ENCODE measurements around the gene TNFSF13B.
"Not testable (repeated sequence)": the region's sequence is repeated elsewhere in the genome, so short reads cannot be mapped to it uniquely, and the experiment has no call there.

The TNFSF13B gene

DNA sequence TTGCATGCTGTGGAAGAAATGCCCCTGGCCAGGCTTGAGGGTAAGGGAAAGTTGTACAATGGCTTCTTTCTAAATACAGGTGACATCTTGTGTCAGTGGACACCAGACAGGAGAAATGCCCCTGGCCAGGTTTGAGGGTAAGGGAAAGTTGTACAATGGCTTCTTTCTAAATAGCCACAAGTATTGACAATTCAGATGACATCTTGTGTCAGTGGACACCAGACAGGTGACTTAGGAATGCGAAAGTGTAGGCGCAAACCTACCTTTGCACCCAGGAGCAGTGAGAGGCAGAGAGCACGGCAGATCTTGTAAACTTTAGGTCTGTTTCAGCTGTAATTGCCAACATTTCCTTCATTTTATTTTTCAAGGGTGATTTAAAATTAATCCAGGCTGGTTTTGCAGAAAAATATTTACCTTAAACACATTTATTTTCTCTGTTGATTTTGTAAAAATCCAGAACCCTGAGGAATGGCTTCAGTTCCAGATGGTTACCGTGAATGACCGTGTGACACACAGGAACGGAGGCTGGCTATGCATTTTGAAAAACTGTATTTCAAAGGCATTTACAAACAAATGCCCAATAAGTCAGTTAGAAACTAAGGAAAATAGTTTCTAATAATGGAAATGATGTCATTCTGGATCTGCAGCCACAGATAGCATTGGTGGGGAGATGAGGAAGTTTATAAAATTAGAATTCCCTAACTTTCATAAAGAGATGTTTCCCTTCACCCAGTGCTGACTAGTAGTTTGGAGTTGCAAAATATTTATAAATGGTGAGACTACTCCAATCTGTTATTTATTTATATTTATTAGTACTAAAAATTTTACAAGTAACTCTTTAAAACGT is 34.9 kb downstream of the TNFSF13B start:
- DNase-seq (ENCODE audit: low read depth), result no peak
- no peak overlapping the region for H3K4me3 ChIP-seq (replicated peaks; ENCODE audit: low read depth, low read length)
- TF ChIP-seq CTCF (IDR thresholded peaks at IDR 0.05; ENCODE audit: low read length, missing control alignments), result no peak

- DNase-seq (ENCODE audit: low read depth), result no peak
- TF ChIP-seq CTCF (IDR thresholded peaks at IDR 0.05; ENCODE audit: low read length, missing control alignments), result peak; percentile 1
- no peak overlapping the region for H3K4me3 ChIP-seq (replicated peaks; ENCODE audit: low read depth, low read length)
Observed at GRCh38 chr13:108305655-108306054, 36.1 kb downstream of the TNFSF13B start.

GRCh38 chr13:108306860-108307259 is 37.3 kb downstream of the TNFSF13B start:
- DNase-seq (ENCODE audit: low read depth), result peak; percentile 36
- TF ChIP-seq CTCF (IDR thresholded peaks at IDR 0.05; ENCODE audit: low read length, missing control alignments), result no peak
- H3K4me3 ChIP-seq (replicated peaks; ENCODE audit: low read depth, low read length), result no peak overlapping the region

DNA sequence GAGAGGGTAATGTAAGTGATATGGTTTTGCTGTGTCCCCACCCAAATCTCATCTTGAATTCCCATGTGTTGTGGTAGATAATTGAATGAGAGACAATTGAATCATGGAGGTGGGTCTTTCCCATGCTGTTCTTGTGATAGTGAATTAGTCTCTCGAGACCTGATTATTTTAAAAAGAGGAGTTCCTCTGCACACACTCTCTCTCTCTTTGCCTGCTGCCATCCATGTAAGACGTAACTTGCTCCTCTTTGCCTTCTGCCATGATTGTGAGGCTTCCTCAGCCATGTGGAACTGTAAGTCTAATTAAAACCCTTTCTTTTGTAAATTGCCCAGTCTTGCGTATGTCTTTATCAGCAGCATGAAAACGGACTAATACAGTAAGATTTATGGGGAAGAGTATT is 42.1 kb downstream of the TNFSF13B start:
- not testable (repeated sequence) for DNase-seq (ENCODE audit: low read depth); H3K4me3 ChIP-seq (replicated peaks; ENCODE audit: low read depth, low read length)

DNA sequence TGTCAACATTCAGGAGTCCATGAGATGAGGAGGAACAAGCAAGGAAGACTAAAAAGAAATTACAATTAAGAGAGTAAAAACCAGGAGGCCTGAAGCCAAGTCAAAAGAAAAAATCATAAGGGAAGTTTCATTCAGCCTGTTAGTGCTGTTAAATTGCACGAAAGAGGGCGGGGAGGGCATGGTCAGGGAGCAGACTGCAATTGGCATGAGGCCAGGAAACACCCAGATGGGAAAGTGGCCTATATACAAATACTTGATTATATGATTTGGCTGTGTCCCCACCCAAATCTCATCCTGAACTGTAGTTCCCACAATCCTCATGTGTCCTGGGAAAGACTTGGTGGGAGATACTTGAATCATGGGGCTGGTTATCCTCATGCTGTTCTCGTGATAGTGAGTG is 43.9 kb downstream of the TNFSF13B start:
- DNase-seq (ENCODE audit: low read depth), result no peak
- H3K4me3 ChIP-seq (replicated peaks; ENCODE audit: low read depth, low read length), result no peak overlapping the region

GRCh38 chr13:108315273-108315672 is 45.8 kb downstream of the TNFSF13B start:
- H3K4me3 ChIP-seq (replicated peaks; ENCODE audit: low read depth, low read length), result no peak overlapping the region
- no peak for TF ChIP-seq CTCF (IDR thresholded peaks at IDR 0.05; ENCODE audit: low read length, missing control alignments)
- no peak for DNase-seq (ENCODE audit: low read depth)

More for the DNA sequence above, 43.9 kb downstream of the TNFSF13B start:
- TF ChIP-seq CTCF (IDR thresholded peaks at IDR 0.05; ENCODE audit: low read length, missing control alignments), result no peak

DNA sequence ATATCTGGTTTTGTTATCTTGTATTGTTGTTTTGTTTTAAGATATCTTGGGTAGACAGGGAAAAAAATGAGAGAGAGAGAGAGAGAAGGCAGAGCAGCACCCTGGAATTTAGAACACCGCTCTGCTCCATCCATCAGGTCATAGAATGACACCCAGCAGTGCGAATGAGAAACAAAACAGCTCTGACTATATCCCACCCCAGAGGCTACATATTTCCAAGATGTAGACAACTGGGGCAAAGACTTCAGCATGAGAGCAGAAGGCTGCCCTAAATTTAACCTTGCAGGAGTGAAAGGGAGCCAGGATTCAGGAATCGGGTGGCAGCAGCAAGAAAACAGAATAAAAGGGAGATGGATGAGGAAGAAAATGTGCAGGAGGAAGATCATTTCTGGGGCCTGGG is 46.5 kb downstream of the TNFSF13B start:
- DNase-seq (ENCODE audit: low read depth), result no peak
- H3K4me3 ChIP-seq (replicated peaks; ENCODE audit: low read depth, low read length), result no peak overlapping the region
- TF ChIP-seq CTCF (IDR thresholded peaks at IDR 0.05; ENCODE audit: low read length, missing control alignments), result no peak
